HEK293 (cell line): ENCODE data around the gene FAM98C.

ENCODE experiments used
- PATZ1 ChIP-seq: fragments of 450-650 bp; formaldehyde crosslinking; IDR thresholded peaks from 2 replicates; pipeline ENCODE4 v1.5.1; 2016; ENCODE audit warnings: missing biosample characterization, missing genetic modification characterization
- PRDM2 ChIP-seq: fragments of 450-650 bp; formaldehyde crosslinking; IDR thresholded peaks from 2 replicates; pipeline ENCODE4 v1.5.1; 2016; ENCODE audit warnings: missing biosample characterization, missing genetic modification characterization, borderline replicate concordance
- SCRT2 ChIP-seq: fragments of 450-650 bp; formaldehyde crosslinking; IDR thresholded peaks from 2 replicates; pipeline ENCODE4 v1.5.1; 2016; ENCODE audit warnings: missing biosample characterization, missing genetic modification characterization
- YY1 ChIP-seq: fragments of 450-650 bp; formaldehyde crosslinking; IDR thresholded peaks from 2 replicates; pipeline ENCODE4 v1.5.1; 2018; ENCODE audit warnings: missing biosample characterization, missing genetic modification characterization
- ZBTB26 ChIP-seq: fragments of 450-650 bp; formaldehyde crosslinking; optimal IDR thresholded peaks from 2 replicates; pipeline ENCODE3; 2016; ENCODE audit warnings: missing biosample characterization, mild to moderate bottlenecking, missing genetic modification characterization
- ZIC2 ChIP-seq: fragments of 450-650 bp; formaldehyde crosslinking; IDR thresholded peaks from 2 replicates; pipeline ENCODE4 v1.5.1; 2016; ENCODE audit warnings: missing biosample characterization, missing genetic modification characterization
- ZNF140 ChIP-seq: fragments of 450-650 bp; formaldehyde crosslinking; IDR thresholded peaks from 2 replicates; pipeline ENCODE4 v1.5.1; 2016; ENCODE audit warnings: missing biosample characterization, missing genetic modification characterization
- ZNF146 ChIP-seq: fragments of 450-650 bp; formaldehyde crosslinking; IDR thresholded peaks from 2 replicates; pipeline ENCODE4 v1.5.1; 2016; ENCODE audit warnings: missing biosample characterization, missing genetic modification characterization
- ZNF155 ChIP-seq: fragments of 450-650 bp; formaldehyde crosslinking; IDR thresholded peaks from 2 replicates; pipeline ENCODE4 v1.5.1; 2016; ENCODE audit warnings: missing biosample characterization, missing genetic modification characterization
- ZNF302 ChIP-seq: fragments of 450-650 bp; formaldehyde crosslinking; IDR thresholded peaks from 2 replicates; pipeline ENCODE4 v1.5.1; 2016; ENCODE audit warnings: missing biosample characterization, missing genetic modification characterization, low read depth
- ZNF423 ChIP-seq: fragments of 450-650 bp; formaldehyde crosslinking; IDR thresholded peaks from 2 replicates; pipeline ENCODE4 v1.5.1; 2016; ENCODE audit warnings: missing biosample characterization, missing genetic modification characterization
- ZNF433 ChIP-seq: fragments of 450-650 bp; formaldehyde crosslinking; IDR thresholded peaks from 2 replicates; pipeline ENCODE4 v1.5.1; 2016; ENCODE audit warnings: missing biosample characterization, missing genetic modification characterization, low read depth
- ZNF48 ChIP-seq: fragments of 450-650 bp; formaldehyde crosslinking; IDR thresholded peaks from 2 replicates; pipeline ENCODE4 v1.5.1; 2016; ENCODE audit warnings: missing biosample characterization, missing genetic modification characterization
- ZNF514 ChIP-seq: fragments of 450-650 bp; formaldehyde crosslinking; IDR thresholded peaks from 2 replicates; pipeline ENCODE4 v1.5.1; 2016; ENCODE audit warnings: missing biosample characterization, missing genetic modification characterization
- ZNF521 ChIP-seq: fragments of 450-650 bp; formaldehyde crosslinking; IDR thresholded peaks from 2 replicates; pipeline ENCODE4 v1.5.1; 2017; ENCODE audit warnings: missing biosample characterization, mild to moderate bottlenecking, missing genetic modification characterization
- ZNF544 ChIP-seq: fragments of 450-650 bp; formaldehyde crosslinking; IDR thresholded peaks from 2 replicates; pipeline ENCODE4 v1.5.0; 2017; ENCODE audit warnings: missing biosample characterization, missing genetic modification characterization
- ZNF548 ChIP-seq: fragments of 450-650 bp; formaldehyde crosslinking; IDR thresholded peaks from 2 replicates; pipeline ENCODE4 v1.5.1; 2016; ENCODE audit warnings: missing biosample characterization, missing genetic modification characterization
- ZNF600 ChIP-seq: fragments of 450-650 bp; formaldehyde crosslinking; IDR thresholded peaks from 2 replicates; pipeline ENCODE4 v1.5.1; 2016; ENCODE audit warnings: missing biosample characterization, missing genetic modification characterization
- ZNF660 ChIP-seq: fragments of 450-650 bp; IDR thresholded peaks from 2 replicates; pipeline ENCODE4 v1.5.1; 2018; ENCODE audit warnings: missing biosample characterization, mild to moderate bottlenecking, missing genetic modification characterization
- ZNF677 ChIP-seq: fragments of 450-650 bp; IDR thresholded peaks from 2 replicates; pipeline ENCODE4 v1.5.0; 2018; ENCODE audit warnings: missing biosample characterization, mild to moderate bottlenecking, missing genetic modification characterization, moderate library complexity
- ZNF768 ChIP-seq: fragments of 450-650 bp; formaldehyde crosslinking; IDR thresholded peaks from 2 replicates; pipeline ENCODE4 v1.5.1; 2018; ENCODE audit warnings: missing biosample characterization, mild to moderate bottlenecking, missing genetic modification characterization
- ZNF785 ChIP-seq: fragments of 450-650 bp; formaldehyde crosslinking; IDR thresholded peaks from 2 replicates; pipeline ENCODE4 v1.5.1; 2016; ENCODE audit warnings: missing biosample characterization, missing genetic modification characterization
- ZSCAN16 ChIP-seq: fragments of 450-650 bp; formaldehyde crosslinking; IDR thresholded peaks from 2 replicates; pipeline ENCODE4 v1.5.1; 2016; ENCODE audit warnings: missing biosample characterization, missing genetic modification characterization
- ZXDB ChIP-seq: fragments of 450-650 bp; formaldehyde crosslinking; IDR thresholded peaks from 2 replicates; pipeline ENCODE4 v1.5.1; 2016; ENCODE audit warnings: missing biosample characterization, missing genetic modification characterization
- TF ChIP-seq, protein P1 (sequence below): fragments of 450-650 bp; formaldehyde crosslinking; IDR thresholded peaks from 2 replicates; pipeline ENCODE4 v1.5.1; 2017; ENCODE audit warnings: missing biosample characterization, mild to moderate bottlenecking, missing genetic modification characterization, moderate library complexity
- TF ChIP-seq, protein P2 (sequence below): fragments of 450-650 bp; formaldehyde crosslinking; IDR thresholded peaks from 2 replicates; pipeline ENCODE4 v1.5.1; 2016; ENCODE audit warnings: missing biosample characterization, missing genetic modification characterization

The FAM98C gene

GRCh38 chr19:38402967-38403674 is at the start of gene FAM98C (continued):
- TF ChIP-seq PRDM2 (tag by site-specific recombination) (no peak; the same call in 1 of the 2 replicates), ZNF785 (tag by site-specific recombination) (peak; percentile 74; the same call in 1 of the 2 replicates), ZNF423 (tag by site-specific recombination) (peak; percentile 91), ZSCAN16 (tag by site-specific recombination) (0 out of 2 replicates have a peak, but pooled peaks have one; percentile 45), ZXDB (peak; percentile 98), ZNF600 (tag by site-specific recombination) (peak; percentile 97), ZNF677 (tag by site-specific recombination) (no peak; the same call in 1 of the 2 replicates), ZNF155 (no peak), ZNF433 (tag by site-specific recombination) (no peak), SCRT2 (tag by site-specific recombination) (peak; percentile 94), ZIC2 (tag by site-specific recombination) (peak; percentile 99), ZBTB26 (peak; percentile 98), ZNF548 (tag by site-specific recombination) (no peak), ZNF521 (tag by site-specific recombination) (no peak), ZNF660 (tag by site-specific recombination) (peak; percentile 76; the same call in 1 of the 2 replicates), ZNF768 (tag by site-specific recombination) (no peak), PATZ1 (tag by site-specific recombination) (peak; percentile 100), ZNF302 (tag by site-specific recombination) (no peak), ZNF544 (no peak), ZNF48 (tag by site-specific recombination) (no peak), YY1 (peak; percentile 69), ZNF140 (no peak), ZNF514 (tag by site-specific recombination) (no peak), ZNF146 (tag by site-specific recombination) (0 out of 2 replicates have a peak, but pooled peaks have one; percentile 26)
- TF ChIP-seq, protein P1, sequence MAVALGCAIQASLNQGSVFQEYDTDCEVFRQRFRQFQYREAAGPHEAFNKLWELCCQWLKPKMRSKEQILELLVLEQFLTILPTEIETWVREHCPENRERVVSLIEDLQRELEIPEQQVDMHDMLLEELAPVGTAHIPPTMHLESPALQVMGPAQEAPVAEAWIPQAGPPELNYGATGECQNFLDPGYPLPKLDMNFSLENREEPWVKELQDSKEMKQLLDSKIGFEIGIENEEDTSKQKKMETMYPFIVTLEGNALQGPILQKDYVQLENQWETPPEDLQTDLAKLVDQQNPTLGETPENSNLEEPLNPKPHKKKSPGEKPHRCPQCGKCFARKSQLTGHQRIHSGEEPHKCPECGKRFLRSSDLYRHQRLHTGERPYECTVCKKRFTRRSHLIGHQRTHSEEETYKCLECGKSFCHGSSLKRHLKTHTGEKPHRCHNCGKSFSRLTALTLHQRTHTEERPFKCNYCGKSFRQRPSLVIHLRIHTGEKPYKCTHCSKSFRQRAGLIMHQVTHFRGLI (tag by site-specific recombination): peak; percentile 54; the same call in 1 of the 2 replicates
- TF ChIP-seq, protein P2, sequence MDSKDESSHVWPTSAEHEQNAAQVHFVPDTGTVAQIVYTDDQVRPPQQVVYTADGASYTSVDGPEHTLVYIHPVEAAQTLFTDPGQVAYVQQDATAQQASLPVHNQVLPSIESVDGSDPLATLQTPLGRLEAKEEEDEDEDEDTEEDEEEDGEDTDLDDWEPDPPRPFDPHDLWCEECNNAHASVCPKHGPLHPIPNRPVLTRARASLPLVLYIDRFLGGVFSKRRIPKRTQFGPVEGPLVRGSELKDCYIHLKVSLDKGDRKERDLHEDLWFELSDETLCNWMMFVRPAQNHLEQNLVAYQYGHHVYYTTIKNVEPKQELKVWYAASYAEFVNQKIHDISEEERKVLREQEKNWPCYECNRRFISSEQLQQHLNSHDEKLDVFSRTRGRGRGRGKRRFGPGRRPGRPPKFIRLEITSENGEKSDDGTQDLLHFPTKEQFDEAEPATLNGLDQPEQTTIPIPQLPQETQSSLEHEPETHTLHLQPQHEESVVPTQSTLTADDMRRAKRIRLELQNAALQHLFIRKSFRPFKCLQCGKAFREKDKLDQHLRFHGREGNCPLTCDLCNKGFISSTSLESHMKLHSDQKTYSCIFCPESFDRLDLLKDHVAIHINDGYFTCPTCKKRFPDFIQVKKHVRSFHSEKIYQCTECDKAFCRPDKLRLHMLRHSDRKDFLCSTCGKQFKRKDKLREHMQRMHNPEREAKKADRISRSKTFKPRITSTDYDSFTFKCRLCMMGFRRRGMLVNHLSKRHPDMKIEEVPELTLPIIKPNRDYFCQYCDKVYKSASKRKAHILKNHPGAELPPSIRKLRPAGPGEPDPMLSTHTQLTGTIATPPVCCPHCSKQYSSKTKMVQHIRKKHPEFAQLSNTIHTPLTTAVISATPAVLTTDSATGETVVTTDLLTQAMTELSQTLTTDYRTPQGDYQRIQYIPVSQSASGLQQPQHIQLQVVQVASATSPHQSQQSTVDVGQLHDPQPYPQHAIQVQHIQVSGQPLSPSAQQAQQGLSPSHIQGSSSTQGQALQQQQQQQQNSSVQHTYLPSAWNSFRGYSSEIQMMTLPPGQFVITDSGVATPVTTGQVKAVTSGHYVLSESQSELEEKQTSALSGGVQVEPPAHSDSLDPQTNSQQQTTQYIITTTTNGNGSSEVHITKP: peak; percentile 75
